Loucy (cell line): ENCODE measurements around the gene QRFP.

Source experiments
- CTCF ChIP-seq: fragments of 200-600 bp; sonication (generic); conservative IDR thresholded peaks from 2 replicates; pipeline ENCODE4 v1.5.1; 2014; ENCODE audit warnings: mild to moderate bottlenecking, antibody characterized with exemption, low read length
- EZH2phosphoT487 ChIP-seq: fragments of 200-600 bp; IDR thresholded peaks from 2 replicates; pipeline ENCODE4 v1.6.1; 2018; ENCODE audit warnings: antibody characterized with exemption, mild to moderate bottlenecking, moderate library complexity, borderline replicate concordance

- no peak for TF ChIP-seq CTCF
- no peak for TF ChIP-seq EZH2phosphoT487
These were observed 40.8 kb upstream of the QRFP start for GRCh38 chr9:130937146-130938076.
